HuH-7 (cell line): ENCODE results near the gene BOC.

ENCODE experiments used
- DNase-seq: peaks from one replicate; pipeline ENCODE4 v3.0.0; 2011; ENCODE audit warnings: low spot score

The BOC gene

GRCh38 chr3:113249111-113249510, 37.8 kb downstream of the BOC start:
- no peak for DNase-seq

GRCh38 chr3:113249601-113250000, 38.2 kb downstream of the BOC start:
- DNase-seq = no peak

- no peak for DNase-seq
Measured at GRCh38 chr3:113250566-113250965, 39.2 kb downstream of the BOC start.

GRCh38 chr3:113251817-113252216, 40.5 kb downstream of the BOC start:
- DNase-seq = no peak

GRCh38 chr3:113252553-113252952, 41.2 kb downstream of the BOC start:
- no peak for DNase-seq

- DNase-seq = no peak
Measured at GRCh38 chr3:113253702-113254101, 42.3 kb downstream of the BOC start.

GRCh38 chr3:113254171-113254947, 43.0 kb downstream of the BOC start:
- DNase-seq = no peak

- DNase-seq = no peak
Measured at GRCh38 chr3:113255100-113255853, 43.9 kb downstream of the BOC start.

GRCh38 chr3:113255854-113256615, 44.7 kb downstream of the BOC start:
- DNase-seq = no peak

GRCh38 chr3:113258361-113258760, 47.0 kb downstream of the BOC start:
- DNase-seq = no peak

GRCh38 chr3:113259196-113259595, 47.8 kb downstream of the BOC start:
- DNase-seq = no peak

GRCh38 chr3:113261063-113261625, 49.8 kb downstream of the BOC start:
- DNase-seq = no peak

- no peak for DNase-seq
Measured at GRCh38 chr3:113261626-113262303, 50.4 kb downstream of the BOC start.

GRCh38 chr3:113262304-113262665, 50.9 kb downstream of the BOC start:
- DNase-seq = no peak

- DNase-seq = no peak
Measured at GRCh38 chr3:113263020-113263419, 51.7 kb downstream of the BOC start.

GRCh38 chr3:113263778-113264177, 52.4 kb downstream of the BOC start:
- DNase-seq = no peak

GRCh38 chr3:113264283-113265131, 53.1 kb downstream of the BOC start:
- DNase-seq = no peak

GRCh38 chr3:113265231-113265630, 53.9 kb downstream of the BOC start:
- no peak for DNase-seq

GRCh38 chr3:113266738-113267137, 55.4 kb downstream of the BOC start:
- DNase-seq = no peak

GRCh38 chr3:113268311-113268710, 57.0 kb downstream of the BOC start:
- no peak for DNase-seq

GRCh38 chr3:113268942-113269341, 57.6 kb downstream of the BOC start:
- DNase-seq = no peak
